Posterior vena cava (tissue), 2 donors: ENCODE results near the gene DOC2A. TPM values are rescaled to one million over a fixed set of nuclear protein-coding genes. Genes with fewer than 3 reads are reported as not detected.

Experiments used
- DNase-seq: peaks from one replicate; pipeline ENCODE4 v3.0.0-alpha.2; 2020; ENCODE audit warnings: low spot score
- intact Hi-C, 2 donors: fragments of 100-400 bp; cut with DNase I; formaldehyde crosslinking; loops; one replicate each; pipeline versions ENCODE4 v1.14.1 to v1.14.2; 2022 to 2023
- total RNA-seq, 2 donors: library from RNA; stranded (reverse); fragmentation: NEBNext Ultra II Directional; extraction: Animal tissue kit (Norgen Biotek cat#: 25700); gene quantifications; one replicate each; pipeline ENCODE4 v1.2.1, GENCODE V29; 2021
- donor health status: DM: yes; HTN: yes; CAD: no.
- donor health status: DM: yes; HTN: yes; CAD: no.

DOC2A gene
- total RNA-seq, 2 donors from 2014 or later, result 0.28 to 0.33 TPM

DNA sequence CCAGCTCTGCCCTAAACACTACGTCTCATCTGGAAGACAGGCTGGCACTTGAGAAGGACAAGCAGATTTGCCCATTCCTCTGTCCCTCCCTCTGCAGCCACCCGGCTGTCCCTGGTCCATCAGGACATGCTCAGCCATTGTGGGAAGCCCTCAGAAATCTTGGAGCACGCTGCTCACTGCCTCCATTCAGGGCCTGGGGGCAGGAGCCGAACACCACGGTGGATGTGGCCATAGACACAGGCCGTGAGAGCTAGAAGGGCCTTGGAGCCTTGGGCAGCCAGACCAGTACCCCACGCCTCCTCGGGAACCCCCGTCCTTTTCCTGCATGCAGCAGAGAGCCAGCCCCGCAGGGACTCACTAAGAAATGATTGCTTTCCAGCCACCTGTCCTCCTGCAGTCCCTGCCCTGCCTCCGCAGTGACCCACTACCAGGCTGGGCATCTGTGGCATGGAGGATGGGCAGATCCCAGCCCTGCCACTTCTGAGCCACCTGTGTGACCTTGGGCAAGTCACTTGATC is 3.4 kb downstream of the DOC2A start:
- no peak for DNase-seq
- intact Hi-C loops, result no loop called here

DNA sequence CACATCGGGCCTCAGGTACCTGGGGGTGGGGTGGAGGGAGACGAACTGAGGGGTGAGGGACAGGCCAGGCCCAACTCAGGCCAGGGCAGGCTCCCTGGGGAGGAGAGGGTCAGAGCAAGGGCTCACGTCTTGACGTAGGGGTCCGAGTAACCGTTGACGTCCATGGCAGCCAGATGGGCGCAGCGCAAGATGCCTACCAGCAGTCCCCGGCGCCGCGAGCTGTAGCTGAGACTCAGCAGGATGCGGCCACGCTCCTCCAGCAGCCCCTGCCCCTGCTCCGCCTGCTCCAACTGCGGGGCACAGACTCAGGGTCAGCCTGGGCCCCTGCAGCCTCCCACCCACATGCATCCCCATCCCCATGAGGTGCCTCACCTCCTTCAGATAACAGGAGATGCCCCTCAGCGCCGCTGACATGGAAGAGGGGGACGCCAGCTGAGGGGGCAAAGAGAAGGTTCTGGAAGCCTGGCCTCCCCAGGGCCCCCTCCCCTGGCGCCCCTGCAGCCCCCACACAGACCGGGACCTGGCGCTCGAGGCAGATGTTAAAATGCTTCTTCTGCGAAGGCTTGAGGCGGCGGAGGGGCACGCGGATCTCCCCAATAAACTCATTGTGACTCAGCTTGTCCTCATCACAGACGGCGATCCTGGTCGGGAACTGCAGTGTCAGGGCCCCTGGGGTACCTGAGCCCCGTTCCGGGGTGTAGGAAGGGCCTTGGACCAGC is 4.0 kb downstream of the DOC2A start:
- DNase-seq, result no peak
- intact Hi-C loops, result no loop called here

DNA sequence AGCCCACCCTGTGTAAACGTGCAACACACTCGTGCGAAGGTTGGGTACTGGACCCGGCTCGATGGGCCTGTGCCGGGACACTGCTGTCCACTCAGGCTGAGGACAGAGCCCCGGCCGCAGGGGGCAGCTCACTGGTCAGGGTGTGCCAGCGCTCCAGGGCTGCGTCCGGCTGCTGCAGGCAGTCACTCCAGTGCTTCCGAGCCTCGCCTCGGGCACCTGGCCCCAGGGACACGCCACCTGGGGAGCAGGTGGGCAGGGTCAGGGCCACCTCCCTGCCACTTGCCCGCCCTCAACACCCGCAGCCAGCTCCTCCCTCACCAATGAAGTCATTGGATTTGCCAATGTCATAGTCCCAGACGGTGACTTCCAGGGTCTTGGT is 4.7 kb downstream of the DOC2A start:
- intact Hi-C loops, result no loop called here
- DNase-seq, result no peak

DNA sequence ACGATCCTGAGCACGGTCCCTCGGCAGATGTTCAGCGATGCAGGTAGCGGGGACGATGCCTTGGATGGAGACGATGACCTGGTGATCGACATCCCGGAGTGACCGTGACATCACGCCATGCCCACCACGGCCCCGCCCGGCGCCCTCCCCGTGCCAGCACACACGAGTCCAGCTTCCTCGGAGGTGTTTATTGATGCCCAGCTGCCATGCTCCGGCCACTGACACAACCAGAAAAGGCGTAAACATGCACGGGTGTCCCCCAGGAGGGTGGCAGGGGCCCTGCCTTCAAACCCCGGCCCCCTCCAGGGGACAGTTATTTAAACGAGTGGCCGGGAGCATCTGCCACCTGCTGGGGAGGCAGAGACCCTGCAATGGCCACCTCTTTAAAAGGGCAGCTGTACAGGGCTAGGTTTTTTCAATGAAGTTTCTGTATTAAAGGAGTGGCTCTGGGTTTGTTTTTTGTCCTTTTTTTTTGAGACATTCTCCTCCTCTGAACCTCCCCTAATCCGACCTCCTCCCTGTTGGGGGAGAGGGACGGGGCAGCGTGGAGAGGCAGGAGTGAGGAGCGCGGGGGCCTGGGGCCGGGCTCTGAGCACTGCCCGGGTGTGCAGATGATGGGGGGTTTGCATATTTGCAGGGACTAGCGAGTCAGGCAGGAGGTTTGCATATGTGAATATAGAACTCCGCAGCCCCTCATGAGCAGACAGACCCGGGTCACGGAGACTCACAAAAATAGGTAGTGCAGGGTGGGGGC is 5.3 kb downstream of the DOC2A start:
- intact Hi-C loops, result no loop called here
- DNase-seq, result no peak

DNA sequence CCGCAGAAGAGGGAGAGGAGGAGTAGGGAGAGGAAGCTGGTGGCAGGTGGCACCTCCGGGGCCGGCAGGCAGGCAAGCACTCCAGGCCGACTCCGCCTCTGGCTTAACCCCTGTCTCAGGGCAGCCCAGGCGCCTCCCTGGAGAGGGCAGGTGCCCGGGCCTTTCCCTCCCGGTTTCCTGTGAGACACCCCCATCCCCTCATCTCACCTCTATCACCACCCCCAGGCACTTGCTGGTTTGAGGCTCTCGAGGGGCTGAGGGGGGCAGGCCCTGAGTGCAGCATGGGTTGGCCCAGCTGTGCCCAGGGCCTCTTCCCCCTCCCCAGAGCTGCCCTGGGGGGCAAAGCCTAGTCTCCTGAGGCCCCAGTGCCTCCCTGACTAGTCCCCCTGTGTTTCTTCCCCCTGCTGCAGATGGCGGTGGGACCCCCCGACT is 6.0 kb downstream of the DOC2A start:
- no peak for DNase-seq
- intact Hi-C loops, result loop anchor here in 1 of 2 donors (5.0 kb wide), 1 partner anchor 183 kb away; the partner anchor contains the start of gene MVP

DNA sequence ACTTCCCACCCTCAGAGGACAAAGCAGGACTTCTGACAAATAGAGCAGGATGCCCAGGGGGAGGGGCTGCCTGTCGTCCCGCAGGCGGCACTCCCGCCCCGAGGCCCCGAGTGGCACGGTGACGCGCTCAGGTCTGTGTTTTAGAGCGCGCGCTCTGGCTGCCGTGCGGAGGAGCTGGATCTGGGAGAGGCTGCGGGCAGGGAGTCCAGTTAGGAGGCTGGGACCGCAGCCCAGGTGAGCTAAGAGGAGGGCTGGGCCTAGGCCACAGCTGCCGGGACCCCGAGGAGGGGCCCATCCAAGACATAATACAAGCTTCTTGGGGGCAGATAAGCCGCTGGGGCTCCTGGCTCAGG is 6.4 kb downstream of the DOC2A start:
- DNase-seq, result no peak
- intact Hi-C loops, result loop anchor here in 1 of 2 donors (5.0 kb wide), 1 partner anchor 182 kb away; the partner anchor contains the start of gene MVP

DNA sequence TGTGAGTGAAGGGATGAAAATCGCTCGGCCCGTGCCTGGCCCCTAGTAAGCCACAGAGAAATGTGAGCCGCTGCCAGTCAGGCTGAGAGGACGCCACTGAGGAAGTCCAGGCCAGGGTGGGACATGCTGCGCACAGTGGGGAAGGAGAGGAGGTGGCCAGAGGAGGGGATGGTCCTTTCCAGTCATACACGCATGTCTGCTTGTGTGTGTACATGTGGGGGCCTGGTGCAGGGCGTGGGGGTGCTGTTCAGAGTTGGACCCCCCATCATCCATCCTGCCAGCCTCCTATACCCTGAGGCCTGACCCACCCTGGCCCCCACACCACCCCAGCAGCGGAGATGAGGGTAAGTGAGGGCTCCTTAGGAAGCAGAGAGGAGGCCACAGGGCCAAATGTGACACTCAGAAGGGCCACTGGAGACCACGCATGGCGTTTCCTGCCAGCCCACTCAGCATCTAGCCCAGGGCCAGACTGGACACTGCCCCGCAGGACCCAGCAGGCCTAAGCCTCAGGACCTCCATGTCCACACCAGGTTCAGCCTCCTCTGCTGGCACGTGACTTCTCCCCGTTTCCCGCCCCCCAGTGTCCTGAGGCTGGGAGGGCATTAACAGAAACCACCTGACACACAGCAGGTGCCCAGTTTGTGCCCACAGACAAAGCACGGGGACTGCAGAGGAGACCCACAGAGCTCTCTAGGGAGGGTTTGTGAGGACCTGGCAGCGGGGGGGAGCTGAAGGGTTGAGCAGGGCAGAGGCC is 7.0 kb downstream of the DOC2A start:
- intact Hi-C loops, result loop anchor here in 1 of 2 donors (5.0 kb wide), 1 partner anchor 182 kb away; the partner anchor contains the start of gene MVP
- DNase-seq, result no peak

DNA sequence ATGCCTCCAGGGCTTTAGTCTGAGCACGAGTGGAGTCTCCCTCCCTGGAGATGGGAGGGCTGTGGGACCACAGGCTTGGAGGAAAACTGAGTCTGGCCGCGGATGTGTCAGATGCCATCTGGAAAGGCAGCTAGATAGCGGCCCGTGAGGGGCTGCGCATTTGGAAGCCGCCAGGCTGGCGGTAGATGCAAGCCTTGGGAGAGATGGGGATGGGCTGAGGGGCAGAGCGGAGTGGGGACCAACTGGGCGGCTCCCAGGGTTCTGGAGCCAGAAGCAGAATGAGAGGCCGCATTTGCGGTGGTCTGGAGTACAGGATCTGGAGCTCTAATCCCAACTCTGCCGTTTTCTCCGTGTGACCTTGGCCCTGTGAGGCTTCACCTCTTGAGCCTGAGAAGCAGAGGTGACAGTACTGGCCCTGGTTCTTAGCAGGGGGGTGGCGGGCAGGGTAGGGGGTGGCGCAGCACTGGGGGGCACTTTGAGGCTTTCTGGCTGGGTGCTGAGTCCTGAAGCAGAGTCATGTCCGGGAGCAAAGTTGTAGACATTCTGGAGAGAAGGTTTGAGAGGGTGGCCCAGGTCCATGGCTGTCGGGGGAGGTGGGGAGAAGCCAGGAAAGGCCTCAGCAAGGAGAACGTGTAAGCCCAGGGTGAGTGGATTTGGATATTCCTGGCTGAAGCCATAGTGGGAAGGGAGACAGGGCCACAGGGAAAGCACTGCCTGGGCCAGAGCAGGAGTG is 8.0 kb downstream of the DOC2A start:
- intact Hi-C loops, result loop anchor here in 1 of 2 donors (5.0 kb wide), 1 partner anchor 180 kb away; the partner anchor contains the start of gene MVP
- DNase-seq, result no peak

DNA sequence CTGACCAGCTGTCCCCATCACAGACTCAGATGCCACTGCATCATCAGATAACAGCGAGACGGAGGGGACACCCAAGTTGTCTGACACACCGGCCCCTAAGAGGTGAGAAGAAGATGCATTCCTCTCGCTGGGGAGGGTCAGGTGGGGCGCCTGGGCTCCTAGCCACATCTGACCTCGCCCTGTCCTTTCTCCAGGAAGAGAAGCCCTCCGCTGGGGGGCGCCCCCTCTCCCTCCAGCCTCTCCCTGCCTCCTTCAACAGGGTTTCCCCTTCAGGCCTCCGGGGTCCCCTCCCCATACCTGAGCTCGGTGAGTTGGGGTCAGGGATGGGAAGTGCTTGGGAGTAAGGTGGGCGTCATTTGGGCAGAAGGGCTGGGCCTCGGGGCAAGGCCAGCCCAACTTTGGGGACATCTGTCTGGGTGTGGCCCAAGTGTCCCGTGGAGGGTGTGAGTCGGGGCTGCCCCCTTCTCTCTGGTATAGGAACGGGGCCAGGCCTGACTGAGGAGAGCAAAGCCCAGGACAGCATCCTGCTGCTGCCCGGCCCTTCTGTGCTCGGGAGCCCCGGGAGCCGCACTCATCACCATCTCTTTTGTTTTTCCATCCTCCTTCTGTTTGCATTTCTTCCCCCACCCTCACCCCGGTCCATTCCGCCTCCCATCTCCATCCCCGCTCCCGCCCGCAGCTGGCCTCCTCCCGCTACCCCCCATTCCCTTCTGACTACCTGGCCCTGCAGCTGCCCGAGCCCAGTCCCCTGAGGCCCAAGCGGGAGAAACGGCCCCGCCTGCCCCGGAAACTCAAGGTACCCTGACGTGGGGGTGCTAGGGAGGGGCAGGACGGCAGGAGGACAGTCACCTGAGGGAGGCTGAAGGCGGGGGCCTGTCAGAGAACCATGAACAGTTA is 9.8 kb downstream of the DOC2A start:
- intact Hi-C loops, result loop anchor here in 1 of 2 donors (5.0 kb wide), 1 partner anchor 179 kb away; the partner anchor contains the start of gene MVP
- no peak for DNase-seq

DNA sequence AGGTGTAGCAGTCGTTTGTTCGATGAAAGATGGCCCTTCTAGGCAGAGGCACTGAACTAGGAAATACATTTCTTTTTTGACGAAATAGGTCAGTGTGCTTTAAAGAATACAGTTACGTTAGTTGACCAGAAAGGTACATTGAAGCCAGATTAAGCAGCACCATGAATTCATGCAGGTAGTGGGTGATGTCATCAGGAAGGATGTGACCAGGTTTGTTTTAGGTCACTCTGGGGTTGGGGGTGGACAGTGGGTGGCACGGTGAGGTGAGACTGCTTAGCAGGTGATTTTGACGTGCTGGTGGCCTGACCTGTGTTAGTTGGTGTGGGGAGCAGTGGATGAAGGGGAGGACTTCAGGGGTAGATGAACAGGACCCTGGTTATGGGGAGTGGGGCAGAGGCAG is 11.2 kb downstream of the DOC2A start:
- intact Hi-C loops, result loop anchor here in 1 of 2 donors (5.0 kb wide), 1 partner anchor 177 kb away; the partner anchor contains the start of gene MVP
- no peak for DNase-seq

DNA sequence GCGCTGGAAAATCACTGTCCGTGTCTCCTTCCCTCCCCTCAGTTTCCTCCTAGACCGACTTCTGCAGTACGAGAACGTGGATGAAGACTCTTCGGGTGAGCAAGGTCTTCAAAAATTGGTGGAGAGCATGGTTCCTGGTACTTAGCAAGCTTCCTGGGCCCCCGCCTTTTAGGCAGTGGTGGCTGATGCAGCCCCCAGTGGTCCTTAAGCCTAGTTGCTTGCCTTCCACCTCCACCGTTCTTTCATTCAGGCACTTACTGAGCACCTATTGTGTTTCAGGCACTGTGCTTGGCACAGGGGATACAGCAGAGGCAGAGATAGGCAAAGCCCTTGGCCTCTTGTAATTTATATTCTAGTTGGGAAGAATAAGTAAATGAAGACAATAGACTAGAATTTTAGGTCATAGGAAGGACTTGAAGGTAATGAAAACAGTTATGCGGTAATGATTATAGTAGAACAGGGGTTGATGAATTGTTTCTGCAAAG is 14.0 kb downstream of the DOC2A start:
- no peak for DNase-seq
- intact Hi-C loops, result no loop called here

DNA sequence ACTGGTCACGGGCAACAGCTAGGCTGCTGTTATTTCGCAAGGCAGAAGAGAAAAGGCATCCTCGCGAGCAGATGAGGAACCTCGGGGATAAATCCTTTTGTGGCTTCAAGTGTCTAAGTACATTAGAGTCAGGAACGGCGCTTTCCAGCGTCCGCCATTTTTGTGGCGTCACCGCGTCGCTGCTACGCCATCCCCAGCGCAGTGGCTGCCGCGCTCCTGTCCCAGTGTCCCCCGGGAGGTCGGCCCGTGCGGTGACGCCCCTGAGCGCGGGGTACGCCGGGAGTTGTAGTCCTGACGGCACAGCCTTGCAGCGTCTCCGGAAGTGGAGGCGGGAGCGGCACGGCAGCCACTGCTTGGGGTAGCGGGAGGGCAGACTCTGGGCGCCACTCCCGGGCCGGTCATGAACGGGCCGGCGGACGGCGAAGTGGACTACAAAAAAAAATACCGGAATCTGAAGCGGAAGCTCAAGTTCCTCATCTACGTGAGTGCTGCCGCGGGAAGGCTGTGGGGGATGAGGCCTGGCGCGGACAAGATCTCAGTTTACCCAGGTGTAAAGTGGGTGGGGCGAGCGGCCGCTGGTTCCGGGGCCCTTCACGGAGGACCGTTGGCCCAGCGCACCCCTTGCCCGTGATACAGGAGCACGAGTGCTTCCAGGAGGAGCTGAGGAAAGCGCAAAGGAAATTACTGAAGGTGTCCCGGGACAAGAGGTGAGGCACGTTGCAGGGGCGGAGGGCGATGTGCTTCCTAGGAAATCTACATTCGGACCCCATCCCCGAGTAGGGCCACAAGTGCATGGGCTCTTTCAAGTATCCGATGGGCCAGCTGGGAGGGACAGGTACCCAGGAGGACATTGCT is 14.7 kb downstream of the DOC2A start, which contains the start of gene INO80E:
Gene INO80E (plus strand): TSS at position 331 of the 855 bp plus-strand sequence. CDS start 70 bp downstream, at position 401.
- peak; percentile 100 for DNase-seq
- intact Hi-C loops, result loop anchor here in 1 of 2 donors (2.0 kb wide), 1 partner anchor 15 kb away; no protein-coding TSS in a partner anchor

DNA sequence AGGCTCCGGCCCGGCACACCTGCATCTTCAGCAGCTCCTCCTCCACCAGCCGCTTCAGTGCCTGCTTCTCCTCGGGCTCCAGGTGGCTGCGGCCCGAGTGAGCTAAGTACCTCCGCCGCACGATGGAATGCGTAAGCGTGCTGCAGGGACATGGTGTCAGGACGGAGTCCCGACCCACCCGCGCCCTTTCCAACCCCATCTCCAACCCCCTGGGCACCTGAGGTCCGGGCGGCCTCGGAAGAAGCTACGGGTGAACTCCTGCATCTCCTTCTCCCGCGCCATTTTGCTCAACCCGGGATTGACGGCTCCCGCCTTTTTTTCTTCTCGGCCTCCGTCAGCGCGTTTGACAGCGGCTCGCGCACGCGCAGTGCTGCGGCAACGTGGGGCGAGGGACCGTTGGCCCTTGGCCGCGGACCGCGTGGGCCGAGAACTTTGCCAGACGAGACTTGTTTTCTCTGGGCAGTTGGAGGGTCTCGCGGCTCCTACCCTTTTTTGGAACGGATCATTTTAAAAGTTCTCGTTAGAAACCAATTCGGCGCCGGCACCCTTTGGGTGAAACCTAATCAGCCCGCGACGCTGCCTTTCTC is 15.4 kb downstream of the DOC2A start, which contains the start of gene HIRIP3:
Gene HIRIP3 (minus strand): TSS at position 294 of the 587 bp plus-strand sequence. CDS start 12 bp downstream, at position 282.
- peak; percentile 96 for DNase-seq
- intact Hi-C loops, result loop anchor here in 1 of 2 donors (2.0 kb wide), 1 partner anchor 15 kb away; no protein-coding TSS in a partner anchor

DNA sequence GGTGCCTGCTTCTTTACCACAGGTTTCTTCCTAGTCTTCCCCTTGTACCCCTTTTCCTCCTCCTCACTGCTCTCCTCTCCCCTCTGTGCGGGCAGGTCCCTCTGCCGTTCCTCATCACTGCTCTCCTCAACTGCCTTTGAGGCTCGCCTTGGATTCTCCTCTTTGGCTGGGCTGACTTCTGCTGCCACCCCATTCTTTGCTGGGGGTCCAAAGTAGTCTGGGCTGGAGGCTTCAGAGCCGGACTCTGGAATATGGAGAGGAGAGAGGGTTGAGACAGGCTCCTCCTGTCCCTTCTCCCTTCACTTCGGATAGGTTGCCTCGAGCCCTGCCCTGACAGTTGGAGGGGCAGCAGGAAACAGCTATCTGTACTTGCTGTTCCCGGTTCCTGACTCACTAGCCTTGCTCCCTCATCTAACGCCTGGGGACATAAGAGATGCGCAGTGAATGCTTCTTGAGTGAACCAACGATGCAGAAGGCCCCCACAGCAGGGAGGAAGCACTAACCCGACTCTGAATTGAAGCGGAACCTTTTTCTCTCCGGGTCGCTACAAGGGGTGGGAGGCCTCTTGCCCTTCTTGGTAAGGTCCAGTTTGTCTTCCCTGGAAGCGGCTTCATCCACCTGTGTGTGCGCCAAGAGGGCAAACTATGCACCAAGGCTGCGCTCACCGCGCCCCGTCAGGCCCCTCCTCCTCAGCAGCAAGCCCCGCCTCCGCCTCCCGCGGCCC is 16.1 kb downstream of the DOC2A start:
- intact Hi-C loops, result loop anchor here in 1 of 2 donors (2.0 kb wide), 1 partner anchor 14 kb away; no protein-coding TSS in a partner anchor
- peak; percentile 89 for DNase-seq
